Skin of body (tissue), 2 donors: Measurements from ENCODE around the gene SOX5. TPM values are rescaled to one million over a fixed set of nuclear protein-coding genes. Genes with fewer than 3 reads are reported as not detected.
A peak's percentile ranks its signal among the peaks of the same experiment; 100 is the strongest.
"Not testable (repeated sequence)": the region's sequence is repeated elsewhere in the genome, so short reads cannot be mapped to it uniquely, and the experiment has no call there.

Experiments used
- DNase-seq: peaks from one replicate; lab custom pipeline; 2025; lab: John Stamatoyannopoulos, UW
- total RNA-seq: library from RNA; depleted of rRNA; stranded (reverse); fragments of >200 nt; gene quantifications from one replicate; pipeline ENCODE4 v1.2.3, GENCODE V29; 2014

Gene SOX5
- total RNA-seq, 1 donor from 2014 or later, result 16.4 TPM

DNA sequence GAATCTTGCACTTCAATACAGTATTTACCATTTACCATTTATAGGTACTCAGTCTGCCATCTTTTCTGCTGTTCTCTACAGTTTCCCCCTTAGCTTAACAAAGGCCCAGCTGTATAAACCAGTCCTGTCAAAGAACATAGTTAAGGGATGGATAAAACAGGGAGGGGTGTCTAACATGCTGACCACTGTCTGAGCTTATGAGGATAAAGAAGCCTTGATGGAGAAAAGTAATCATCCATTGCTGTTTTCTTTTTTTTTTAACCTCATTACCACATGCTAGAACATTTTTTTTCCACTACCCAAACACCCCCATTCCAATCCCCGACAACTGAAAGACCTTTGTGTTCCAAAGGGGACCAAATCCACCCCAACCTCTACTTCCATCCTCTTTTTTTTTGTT is 39.9 kb downstream of the SOX5 start:
- no peak for DNase-seq

- no peak for DNase-seq
These were observed 43.1 kb downstream of the SOX5 start for GRCh38 chr12:23906329-23906728.

GRCh38 chr12:23899434-23899833 is 50.0 kb downstream of the SOX5 start:
- no peak for DNase-seq

- DNase-seq, result no peak
These were observed 51.3 kb downstream of the SOX5 start for GRCh38 chr12:23898121-23898520.

DNA sequence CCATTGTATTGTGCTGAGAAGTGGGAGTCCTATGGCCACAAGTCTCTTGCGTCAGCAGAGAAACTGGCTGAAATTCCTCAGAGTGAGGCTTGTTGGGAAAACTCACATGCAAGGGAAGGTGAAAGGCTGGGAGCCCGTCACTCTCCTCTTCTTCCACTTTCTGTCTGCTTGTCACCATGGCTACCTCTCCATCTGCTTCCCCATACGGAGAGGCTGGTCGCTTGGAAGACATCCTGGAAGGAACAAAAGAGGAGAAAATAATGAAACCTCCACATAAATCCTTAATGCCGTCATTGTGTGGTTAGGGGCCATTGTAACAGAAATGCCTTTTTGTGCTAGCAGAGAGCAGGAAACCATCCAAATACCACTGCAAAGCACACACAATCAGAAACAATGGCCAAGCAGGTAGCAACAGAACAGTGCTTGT is 53.7 kb downstream of the SOX5 start:
- DNase-seq, result peak; percentile 17

- DNase-seq, result no peak
These were observed 55.9 kb downstream of the SOX5 start for GRCh38 chr12:23893611-23894010.

- DNase-seq, result no peak
These were observed 58.4 kb downstream of the SOX5 start for GRCh38 chr12:23891115-23891514.

- no peak for DNase-seq
These were observed 60.4 kb downstream of the SOX5 start for GRCh38 chr12:23889069-23889440.

DNA sequence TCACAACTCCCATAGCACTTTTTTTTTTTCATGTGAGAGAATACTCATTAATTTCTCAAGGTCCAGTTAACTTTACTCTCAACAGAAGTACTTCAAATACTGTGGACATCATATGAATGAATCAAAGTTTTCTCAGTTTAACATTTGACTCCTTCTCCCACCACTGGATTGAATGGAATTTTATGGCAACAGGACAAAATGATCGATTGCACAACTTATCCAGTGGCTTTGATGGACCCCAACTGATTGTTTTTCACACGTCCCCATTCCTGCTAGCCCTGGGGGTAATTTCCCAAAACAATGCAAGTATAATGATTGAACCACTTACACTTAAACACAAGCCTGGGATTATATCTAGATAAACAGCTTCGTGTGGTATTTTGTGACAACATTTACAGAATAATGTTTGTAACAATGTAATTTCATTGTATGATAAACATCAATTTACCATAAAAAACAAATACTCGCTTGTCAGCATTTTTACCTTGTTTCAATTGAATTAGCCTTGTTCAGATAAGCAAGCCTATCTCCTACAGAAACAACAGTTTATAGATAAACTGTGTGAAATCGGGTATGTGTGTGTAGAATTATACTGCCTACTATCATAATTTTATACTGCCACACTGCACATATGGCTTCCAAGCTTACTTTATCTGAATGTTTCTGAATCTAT is 60.9 kb downstream of the SOX5 start:
- no peak for DNase-seq

- DNase-seq, result no peak
These were observed 62.2 kb downstream of the SOX5 start for GRCh38 chr12:23887055-23887835.

DNA sequence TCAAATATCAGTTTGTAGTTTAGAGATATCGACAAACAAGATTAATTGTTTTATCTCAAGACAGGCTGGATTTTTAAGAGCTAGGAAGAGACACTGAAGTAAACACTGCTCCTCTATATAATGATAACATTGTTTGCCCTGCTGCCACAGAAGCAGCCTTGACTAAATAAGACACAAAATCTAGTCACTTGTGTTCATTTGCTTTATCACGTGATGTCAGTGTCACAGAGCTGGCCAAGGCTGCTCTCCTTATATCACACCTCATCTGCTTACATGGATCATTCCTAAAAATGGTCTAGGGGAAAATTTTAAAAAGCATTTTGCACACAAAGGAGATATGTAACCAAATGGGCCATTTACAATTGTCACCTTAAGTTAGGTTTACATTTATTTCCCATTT is 64.1 kb downstream of the SOX5 start:
- no peak for DNase-seq

GRCh38 chr12:23884909-23885308 is 64.6 kb downstream of the SOX5 start:
- no peak for DNase-seq

GRCh38 chr12:23880988-23881387 is 68.5 kb downstream of the SOX5 start:
- no peak for DNase-seq

GRCh38 chr12:23876618-23877017 is 72.9 kb downstream of the SOX5 start:
- DNase-seq, result not testable (repeated sequence)

GRCh38 chr12:23867794-23868193 is 81.7 kb downstream of the SOX5 start:
- DNase-seq, result no peak

GRCh38 chr12:23862701-23863100 is 86.8 kb downstream of the SOX5 start:
- DNase-seq, result no peak

DNA sequence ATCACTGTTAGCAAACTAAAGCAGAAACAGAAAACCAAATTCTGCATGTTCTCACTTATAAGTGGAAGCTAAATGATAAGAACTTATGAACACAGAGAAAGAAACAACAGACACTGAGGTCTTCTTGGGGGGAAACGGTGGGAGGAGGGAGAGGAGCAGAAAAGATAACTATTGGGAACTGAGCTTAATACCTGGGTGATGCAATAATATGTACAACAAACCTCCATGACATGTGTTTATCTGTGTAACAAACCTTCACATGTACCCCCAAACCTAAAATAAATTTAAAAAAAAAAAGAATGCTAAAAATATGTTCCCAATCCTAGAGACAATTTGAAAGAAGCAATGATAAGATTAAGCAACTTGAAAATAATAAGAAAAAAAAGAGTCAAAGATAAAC is 89.5 kb downstream of the SOX5 start:
- no peak for DNase-seq

DNA sequence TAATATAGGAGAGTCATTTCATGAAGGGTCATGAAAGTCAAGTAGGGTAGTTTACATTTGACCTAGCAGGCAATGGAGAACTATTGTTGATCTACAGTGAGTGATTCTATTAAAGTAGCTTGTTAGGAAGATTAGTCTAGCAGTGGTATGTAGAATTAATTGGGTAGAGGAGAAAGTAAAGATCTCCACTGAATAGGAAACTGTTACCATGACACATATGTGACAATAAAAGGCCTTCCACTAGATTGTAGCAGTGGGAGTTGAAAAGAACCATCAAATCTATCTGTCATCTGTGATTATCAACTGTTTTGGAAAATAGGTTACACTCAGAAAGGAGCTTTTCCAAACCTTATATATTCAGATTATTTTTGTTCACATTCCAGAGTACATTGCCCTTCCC is 92.3 kb downstream of the SOX5 start:
- DNase-seq, result no peak

- DNase-seq, result no peak
These were observed 93.7 kb downstream of the SOX5 start for GRCh38 chr12:23855813-23856212.

- DNase-seq, result no peak
These were observed 94.9 kb downstream of the SOX5 start for GRCh38 chr12:23854598-23854997.

GRCh38 chr12:23853640-23854039 is 95.8 kb downstream of the SOX5 start:
- DNase-seq, result no peak

- no peak for DNase-seq
These were observed 97.9 kb downstream of the SOX5 start for GRCh38 chr12:23851602-23852001.

DNA sequence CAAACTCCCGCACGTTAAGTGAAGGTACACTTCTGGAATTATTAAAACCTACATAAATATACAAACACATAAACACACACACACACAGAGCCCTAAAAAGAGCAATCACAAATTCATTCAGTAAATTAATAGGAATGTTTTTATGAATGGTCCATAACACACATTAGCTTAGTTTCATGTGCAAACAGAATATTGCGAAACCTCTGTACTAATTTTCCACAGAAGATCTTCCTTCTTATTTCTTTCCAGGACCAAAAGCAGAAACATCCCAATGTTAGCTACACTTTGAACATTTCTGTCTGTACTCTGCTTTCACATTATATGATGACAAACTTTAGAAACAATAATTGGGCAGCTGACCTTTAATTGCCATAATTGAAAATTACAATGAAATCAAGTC is 101.6 kb downstream of the SOX5 start:
- DNase-seq, result no peak
